Measurements from ENCODE around the gene SLC39A2. TPM values are rescaled to one million over a fixed set of nuclear protein-coding genes. Genes with fewer than 3 reads are reported as not detected.
"Not testable (repeated sequence)": the region's sequence is repeated elsewhere in the genome, so short reads cannot be mapped to it uniquely, and the experiment has no call there.

The SLC39A2 gene
- total RNA-seq, 2 donors from 2014 or later, result not detected

GRCh38 chr14:20982646-20983369 is 16.3 kb upstream of the SLC39A2 start:
- Histone ChIP-seq H3K9me3 (no peaks in the 10 kb centered on the region), H3K4me1 (no peaks in the 10 kb centered on the region), H3K36me3 (no peaks in the 10 kb centered on the region), H3K27ac (no peak overlapping the region), H3K27me3 (no peaks in the 10 kb centered on the region), H3K4me3 (no peak overlapping the region)
- DNase-seq (ENCODE audit: low spot score), result no peak
- TF ChIP-seq CTCF (IDR thresholded peaks at IDR 0.05), result no peak

- not testable (repeated sequence) for H3K4me3 ChIP-seq; H3K9me3 ChIP-seq; H3K36me3 ChIP-seq; H3K27me3 ChIP-seq; H3K27ac ChIP-seq; DNase-seq (ENCODE audit: low spot score)
- peaks cover 0 to 10% of the 10 kb centered on the region in 2 donors for H3K4me1 ChIP-seq
These were observed 13.4 kb upstream of the SLC39A2 start for GRCh38 chr14:20985650-20986049.

- H3K27ac ChIP-seq, result peak overlapping the region in 1 of 2 donors; percentile 36
- peaks cover 0 to 22% of the 10 kb centered on the region in 2 donors for H3K4me1 ChIP-seq
- TF ChIP-seq CTCF (IDR thresholded peaks at IDR 0.05), result no peak
- peaks cover 1% of the 10 kb centered on the region for H3K36me3 ChIP-seq
- no peaks in the 10 kb centered on the region for H3K27me3 ChIP-seq
- peak; percentile 64 for DNase-seq (ENCODE audit: low spot score)
- H3K9me3 ChIP-seq, result no peaks in the 10 kb centered on the region
- H3K4me3 ChIP-seq, result no peak overlapping the region
These were observed 12.3 kb upstream of the SLC39A2 start for GRCh38 chr14:20986811-20987210.

- Histone ChIP-seq H3K4me3 (peak overlapping the region; percentile 74 to 98), H3K27ac (peak overlapping the region; percentile 79 to 87), H3K36me3 (peaks cover 22% of the 10 kb centered on the region), H3K27me3 (no peaks in the 10 kb centered on the region), H3K4me1 (peaks cover 0 to 25% of the 10 kb centered on the region in 2 donors), H3K9me3 (no peaks in the 10 kb centered on the region)
- no peak for DNase-seq (ENCODE audit: low spot score)
- TF ChIP-seq CTCF (IDR thresholded peaks at IDR 0.05), result no peak
These were observed 10.2 kb upstream of the SLC39A2 start for GRCh38 chr14:20988717-20989470.

GRCh38 chr14:20989471-20989786 is 9.7 kb upstream of the SLC39A2 start:
- peak overlapping the region; percentile 74 to 98 for H3K4me3 ChIP-seq
- H3K36me3 ChIP-seq, result peaks cover 27% of the 10 kb centered on the region
- H3K9me3 ChIP-seq, result no peaks in the 10 kb centered on the region
- no peak for DNase-seq (ENCODE audit: low spot score)
- no peaks in the 10 kb centered on the region for H3K27me3 ChIP-seq
- H3K4me1 ChIP-seq, result peaks cover 0 to 25% of the 10 kb centered on the region in 2 donors
- TF ChIP-seq CTCF (IDR thresholded peaks at IDR 0.05), result no peak
- peak overlapping the region; percentile 79 to 87 for H3K27ac ChIP-seq

GRCh38 chr14:20989787-20990600 is 9.1 kb upstream of the SLC39A2 start, which contains the start of gene METTL17:
Gene METTL17 (plus strand): TSS chr14:20989980. CDS start chr14:20990003, 23 bp downstream.
- peak within 1 kb of the TSS; percentile 74 to 98 for H3K4me3 ChIP-seq
- H3K27me3 ChIP-seq, result no peaks in the 10 kb centered on the region
- no peaks in the 10 kb centered on the region for H3K9me3 ChIP-seq
- DNase-seq (ENCODE audit: low spot score), result peak; percentile 96
- H3K4me1 ChIP-seq, result peaks cover 0 to 25% of the 10 kb centered on the region in 2 donors
- peak within 1 kb of the TSS; percentile 79 to 87 for H3K27ac ChIP-seq
- peaks cover 33% of the 10 kb centered on the region for H3K36me3 ChIP-seq
- TF ChIP-seq CTCF (IDR thresholded peaks at IDR 0.05), result no peak

All from right atrium auricular region (tissue), 2 donors.